ENCODE results near the gene KCNC3.

The KCNC3 gene

DNA sequence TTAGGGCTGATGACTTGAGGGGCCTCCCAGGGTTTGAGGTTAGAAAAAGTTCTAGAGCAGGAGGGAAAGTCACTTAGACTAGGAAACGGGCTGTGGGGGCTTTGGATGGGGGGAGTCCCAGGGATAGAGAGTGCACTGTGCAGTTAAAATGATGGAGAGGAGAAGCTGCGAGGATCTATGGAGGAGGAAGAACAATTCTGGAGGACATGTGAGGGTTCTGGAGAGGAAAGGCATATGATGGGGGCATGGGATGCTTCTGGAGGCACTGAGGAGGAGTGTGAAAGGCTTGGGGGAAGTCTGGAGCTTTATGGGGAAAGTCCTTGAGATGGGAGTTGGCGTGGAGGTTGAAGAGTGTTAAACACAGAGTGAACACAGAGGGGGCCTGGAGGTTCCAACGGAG is 2.2 kb downstream of the KCNC3 start:
- no peak for DNase-seq

DNA sequence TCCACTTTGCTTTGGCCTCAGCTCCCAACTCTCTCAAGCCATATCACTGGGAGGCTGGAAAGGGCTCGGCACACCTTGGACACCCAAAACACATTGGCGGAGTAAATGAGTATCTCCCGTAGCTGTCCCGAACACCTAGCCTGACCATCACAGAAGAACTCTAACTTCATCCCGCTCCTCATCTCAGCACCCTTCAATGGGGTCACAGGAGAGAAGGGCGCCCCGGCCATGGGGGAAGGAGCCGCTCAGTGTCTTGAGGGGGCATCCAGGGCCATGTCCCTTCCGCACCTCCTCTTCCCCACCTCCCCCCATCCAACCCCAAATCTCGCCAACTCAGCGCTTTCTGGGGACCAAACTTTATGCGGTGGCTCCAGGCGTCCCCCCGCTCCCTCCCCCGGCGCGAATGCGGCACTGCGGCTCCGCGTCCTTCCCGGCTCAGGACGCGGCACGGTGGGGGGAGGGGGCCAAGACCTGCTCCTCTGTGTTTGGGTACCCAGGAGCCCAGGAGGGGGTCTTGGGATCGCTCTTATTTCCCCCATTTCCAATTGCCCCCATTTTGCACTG is 3.0 kb downstream of the KCNC3 start:
- no peak for DNase-seq

DNA sequence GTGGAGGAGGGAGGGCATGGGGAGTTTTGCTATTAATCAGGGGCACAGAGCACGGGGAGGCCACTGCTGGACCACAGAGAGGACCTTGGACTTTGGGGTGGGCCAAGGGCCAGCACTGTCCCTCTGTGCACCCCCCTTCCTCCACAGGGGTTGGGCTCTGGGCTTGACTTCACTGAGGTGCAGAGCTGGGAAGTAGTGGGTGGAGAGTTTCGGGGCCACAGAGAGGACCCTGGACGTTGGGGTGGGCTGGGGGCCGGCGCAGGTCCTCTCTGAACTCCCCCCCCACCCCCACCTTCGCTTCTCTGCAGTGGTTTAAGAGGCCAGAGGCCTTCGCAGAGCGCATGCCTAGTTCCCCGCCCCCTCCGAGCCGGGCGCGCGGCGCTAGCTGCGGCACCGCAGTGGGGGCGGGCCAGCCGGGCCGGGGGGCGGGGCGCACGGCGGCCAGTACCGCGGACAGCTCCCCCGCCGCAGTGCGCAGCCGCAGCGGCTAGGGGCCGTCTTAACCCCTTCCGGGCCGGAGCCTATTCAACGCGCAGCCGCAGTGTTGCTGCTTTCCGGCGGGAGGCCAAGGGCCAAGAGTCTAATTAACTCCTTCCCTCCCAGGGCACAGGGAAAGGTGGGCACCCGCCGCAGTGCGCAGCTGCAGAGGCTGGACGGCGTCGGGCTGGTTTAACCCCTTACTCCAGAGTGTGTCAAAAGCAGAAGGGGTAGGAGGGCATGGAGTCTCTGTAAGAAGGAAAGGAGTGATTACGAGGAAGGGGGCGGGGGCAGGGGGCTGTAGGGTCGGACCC is 3.7 kb downstream of the KCNC3 start:
- peak; percentile 54 to 88 for DNase-seq

DNA sequence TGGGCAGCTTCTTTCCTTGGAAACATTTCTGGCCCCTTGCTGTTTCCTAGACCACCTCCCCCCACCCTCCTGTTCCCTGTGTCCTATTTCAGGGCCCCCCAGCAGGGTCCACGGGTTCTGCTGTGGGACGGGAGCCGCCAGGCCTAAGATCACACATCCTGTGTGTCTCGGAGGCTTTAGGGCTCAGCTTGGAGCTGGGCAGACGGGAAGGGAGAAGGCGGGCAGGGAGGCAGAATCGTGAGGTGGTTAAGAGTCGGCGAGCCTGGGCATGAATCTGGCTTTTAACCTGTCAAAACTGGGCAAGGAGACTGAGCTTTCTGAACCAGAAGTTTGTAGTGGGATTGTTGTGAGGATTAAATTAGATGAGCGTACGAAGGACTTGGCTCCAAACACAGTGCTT is 4.8 kb downstream of the KCNC3 start:
- DNase-seq = no peak

DNA sequence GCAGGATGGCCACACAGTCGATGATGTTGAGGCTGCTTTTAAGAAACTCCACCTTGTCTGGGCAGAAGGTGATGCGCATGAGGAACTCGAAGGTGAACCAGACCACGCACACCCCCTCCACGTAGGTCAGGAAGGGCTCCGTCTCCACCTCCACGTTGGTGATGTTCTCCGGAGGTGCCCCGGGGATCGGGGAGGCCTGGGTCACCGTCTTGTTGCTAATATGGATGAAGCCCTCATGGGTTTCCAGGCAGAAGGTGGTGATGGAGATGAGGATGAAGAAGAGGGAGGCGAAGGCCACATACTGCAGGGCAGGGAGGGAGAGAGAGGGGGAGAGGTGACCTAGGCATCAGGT is 5.4 kb downstream of the KCNC3 start:
- no peak for DNase-seq

DNA sequence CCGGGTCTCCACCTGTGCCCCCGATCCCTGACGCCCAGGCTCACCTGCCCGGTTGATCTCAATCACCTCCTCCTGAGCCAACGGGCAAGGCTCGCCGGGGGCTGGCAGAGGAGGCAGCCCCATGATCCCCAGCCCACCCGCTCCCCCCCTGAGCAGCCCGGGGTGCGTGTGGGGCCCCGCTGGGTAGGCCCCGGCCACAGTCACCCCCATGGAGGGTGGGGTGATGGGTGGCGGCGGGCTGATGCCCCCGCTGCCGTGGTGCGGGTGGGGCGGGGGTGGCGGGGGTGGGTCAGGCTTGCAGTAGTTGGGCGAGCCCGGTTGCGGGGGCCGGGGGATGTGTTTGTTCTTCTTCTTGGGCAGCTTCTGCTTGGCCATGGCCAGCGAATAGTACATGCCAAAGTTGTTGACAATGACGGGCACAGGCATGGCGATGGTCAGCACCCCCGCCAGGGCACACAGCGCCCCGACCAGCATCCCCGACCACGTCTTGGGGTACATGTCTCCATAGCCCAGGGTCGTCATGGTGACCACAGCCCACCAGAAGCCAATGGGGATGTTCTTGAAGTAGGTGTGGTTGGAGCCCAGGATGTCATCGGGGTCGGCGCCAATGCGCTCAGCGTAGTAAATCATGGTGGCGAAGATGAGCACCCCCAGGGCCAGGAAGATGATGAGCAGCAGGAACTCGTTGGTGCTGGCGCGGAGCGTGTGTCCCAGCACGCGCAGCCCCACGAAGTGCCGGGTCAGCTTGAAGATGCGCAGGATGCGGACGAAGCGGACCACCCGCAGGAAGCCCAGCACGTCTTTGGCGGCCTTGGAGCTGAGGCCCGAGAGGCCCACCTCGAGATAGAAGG is 6.0 kb downstream of the KCNC3 start:
- DNase-seq = no peak

DNA sequence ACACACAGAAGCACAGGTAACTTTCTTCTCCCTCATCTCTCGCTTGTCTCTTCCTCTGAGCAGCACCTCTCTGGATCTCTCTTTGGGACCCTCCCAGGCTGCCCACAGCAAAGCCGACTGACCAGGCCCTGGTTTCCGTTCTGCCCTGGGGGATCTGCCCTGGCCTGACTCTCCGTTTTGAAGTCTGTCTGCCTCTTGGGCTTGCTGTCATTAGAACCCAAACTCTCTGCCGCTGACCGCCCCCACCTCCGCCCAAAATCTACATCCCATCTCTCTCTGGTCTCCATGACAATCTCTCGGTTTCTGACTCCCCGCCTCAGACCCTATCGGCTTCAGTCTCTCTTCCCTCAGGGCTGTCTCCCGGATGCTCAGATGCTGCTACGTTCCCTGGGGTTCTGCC is 6.9 kb downstream of the KCNC3 start:
- no peak for DNase-seq

DNA sequence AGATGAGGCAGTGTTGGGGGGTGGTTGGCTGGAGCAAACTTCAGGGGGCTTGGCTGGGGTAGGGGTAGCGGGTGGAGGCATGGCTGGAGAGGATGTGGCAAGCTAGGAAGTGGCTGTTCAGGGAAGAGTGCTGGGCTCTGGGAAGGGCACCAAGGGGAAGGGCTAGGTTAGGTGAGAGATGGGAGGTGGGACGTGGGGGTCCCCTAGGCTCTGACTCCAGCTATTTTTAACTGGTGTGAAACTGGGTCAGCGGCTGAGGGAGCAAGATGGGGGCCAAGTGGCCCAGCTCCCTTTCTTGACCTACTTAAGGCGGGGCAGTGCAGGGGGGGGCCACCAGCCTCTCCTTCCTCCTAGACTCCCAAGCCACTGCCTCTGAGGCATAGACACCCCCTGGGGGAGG is 7.3 kb downstream of the KCNC3 start:
- no peak for DNase-seq

DNA sequence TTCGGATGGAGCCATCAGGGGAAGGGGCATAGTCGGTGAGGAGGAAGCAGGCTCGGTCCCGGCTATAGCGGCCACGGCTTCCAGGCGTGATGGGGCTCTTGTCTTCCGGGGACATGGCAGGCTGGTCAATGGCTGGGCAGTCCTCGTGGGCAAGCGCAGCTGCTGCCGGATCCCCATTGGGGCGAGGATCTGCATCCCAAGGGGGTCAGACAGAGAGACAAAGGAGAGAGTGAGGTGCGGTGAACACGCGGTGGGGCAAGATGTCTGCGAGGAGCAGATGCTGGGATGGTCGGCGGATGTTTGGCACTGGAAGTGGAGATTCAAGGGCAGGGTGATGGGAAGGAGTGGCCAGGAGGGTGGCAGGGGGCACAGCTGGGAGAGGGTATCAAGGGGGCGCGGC is 8.6 kb downstream of the KCNC3 start:
- no peak for DNase-seq

DNA sequence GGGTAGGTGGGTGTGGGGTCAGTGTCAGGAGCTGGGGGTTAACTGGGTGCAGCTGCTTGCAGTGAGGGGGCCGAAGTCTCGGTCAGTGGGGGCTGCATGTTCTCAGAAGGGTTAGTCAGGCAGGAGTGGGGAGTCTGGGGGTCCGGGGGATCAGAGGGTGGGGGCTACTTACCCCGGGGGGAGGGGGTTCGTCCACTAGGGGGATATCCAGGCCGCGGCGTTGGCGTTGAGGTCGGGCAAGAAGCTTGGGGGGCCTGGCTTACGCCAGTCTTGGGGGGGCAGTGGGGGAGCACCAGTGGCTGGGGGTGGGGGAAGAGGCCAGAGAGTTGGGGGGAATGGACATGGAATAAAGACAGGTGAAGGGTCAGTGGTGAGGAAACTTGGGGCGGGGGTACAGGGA is 9.1 kb downstream of the KCNC3 start:
- DNase-seq = no peak

DNA sequence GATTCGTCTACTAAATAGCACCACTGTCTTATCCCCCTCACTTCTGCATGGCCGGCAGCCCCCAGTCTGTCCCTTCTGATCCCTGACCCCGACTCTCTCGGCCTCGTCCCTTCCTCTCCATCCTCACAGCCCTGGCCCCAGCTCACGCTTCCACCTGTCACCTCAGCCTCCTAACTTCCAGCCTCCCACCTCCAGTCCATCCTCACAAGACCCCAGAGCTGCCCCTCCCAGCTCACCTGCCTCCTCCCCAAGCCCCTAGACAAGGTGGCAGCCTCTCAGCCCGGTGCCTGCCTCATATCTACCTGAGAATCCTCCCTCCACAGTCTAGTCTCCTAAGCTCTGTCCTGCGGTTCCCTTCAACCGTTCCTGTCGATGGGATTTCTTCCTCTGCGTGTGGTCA is 10.0 kb downstream of the KCNC3 start:
- DNase-seq = no peak

DNA sequence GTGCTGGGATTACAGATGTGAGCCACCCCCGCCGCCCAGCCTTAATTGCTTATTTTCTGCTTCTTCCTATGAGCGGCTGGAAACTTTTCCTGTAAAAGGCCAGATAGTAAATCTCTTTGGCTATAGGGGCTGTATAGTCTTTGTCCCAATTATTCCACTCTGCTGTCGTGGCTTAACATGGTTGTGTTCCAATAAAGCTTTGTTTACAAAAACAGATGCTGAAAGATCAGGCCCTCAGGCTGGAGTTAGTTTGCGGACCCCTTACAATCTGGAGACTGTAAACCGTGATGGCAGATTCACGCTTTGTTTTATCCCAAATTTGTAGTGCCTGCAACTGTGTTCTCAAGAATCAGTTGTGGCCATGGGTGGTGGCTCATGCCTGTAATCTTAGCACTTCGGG is 10.7 kb downstream of the KCNC3 start:
- DNase-seq = no peak

DNA sequence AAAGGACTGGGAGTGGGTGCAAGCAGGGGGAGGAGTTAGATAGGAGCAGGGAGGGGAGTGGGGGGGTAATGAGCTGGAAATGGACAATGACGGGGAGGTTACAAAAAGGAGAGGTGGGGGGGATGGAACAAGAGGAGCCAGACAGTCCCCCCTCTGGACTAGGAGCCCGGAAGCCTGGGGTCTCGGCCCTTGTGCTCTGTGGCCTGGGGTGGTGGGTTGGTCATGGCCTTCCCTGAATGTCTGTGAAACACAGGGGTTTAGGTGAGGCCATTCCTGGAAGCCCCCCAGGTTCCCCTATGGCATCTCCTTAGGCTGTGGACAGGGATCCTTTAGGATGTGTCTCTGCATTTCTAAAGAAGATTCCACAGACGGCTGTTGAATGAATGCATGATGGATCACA is 12.1 kb downstream of the KCNC3 start:
- no peak for DNase-seq

DNA sequence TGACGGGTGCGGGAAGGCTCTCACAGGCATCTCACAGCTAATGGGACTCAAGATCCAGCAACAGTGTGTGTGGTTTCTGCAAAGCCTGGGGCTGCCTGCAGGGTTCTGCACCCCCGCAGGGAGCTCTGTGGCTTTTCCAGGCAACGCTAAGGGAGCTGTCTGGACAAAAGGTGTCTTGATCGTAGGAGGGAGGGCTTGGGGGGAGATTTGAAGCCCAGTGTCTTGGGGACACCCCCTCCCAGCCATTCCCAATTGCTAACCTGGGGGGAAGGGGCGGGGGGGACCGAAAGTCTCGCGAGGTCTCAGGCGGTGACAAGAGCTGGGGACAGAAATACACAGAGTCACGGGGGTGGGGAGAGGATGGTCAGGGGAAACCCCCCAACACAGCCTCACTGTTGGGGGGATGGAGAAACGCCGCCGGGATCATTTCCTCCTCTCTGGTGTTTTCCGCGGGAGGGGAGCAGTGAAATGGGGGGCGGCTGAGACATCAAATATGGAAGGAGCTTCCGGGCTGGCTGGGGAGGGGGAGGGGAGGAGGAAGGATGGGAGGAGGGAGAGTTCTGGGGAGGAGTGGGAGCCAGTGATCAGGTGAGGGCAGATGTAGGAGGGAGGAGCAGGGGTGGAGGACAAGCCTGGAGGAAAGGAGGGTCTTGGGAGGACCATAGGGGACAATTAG is 13.3 kb downstream of the KCNC3 start:
- peak; percentile 52 to 77 for DNase-seq

DNA sequence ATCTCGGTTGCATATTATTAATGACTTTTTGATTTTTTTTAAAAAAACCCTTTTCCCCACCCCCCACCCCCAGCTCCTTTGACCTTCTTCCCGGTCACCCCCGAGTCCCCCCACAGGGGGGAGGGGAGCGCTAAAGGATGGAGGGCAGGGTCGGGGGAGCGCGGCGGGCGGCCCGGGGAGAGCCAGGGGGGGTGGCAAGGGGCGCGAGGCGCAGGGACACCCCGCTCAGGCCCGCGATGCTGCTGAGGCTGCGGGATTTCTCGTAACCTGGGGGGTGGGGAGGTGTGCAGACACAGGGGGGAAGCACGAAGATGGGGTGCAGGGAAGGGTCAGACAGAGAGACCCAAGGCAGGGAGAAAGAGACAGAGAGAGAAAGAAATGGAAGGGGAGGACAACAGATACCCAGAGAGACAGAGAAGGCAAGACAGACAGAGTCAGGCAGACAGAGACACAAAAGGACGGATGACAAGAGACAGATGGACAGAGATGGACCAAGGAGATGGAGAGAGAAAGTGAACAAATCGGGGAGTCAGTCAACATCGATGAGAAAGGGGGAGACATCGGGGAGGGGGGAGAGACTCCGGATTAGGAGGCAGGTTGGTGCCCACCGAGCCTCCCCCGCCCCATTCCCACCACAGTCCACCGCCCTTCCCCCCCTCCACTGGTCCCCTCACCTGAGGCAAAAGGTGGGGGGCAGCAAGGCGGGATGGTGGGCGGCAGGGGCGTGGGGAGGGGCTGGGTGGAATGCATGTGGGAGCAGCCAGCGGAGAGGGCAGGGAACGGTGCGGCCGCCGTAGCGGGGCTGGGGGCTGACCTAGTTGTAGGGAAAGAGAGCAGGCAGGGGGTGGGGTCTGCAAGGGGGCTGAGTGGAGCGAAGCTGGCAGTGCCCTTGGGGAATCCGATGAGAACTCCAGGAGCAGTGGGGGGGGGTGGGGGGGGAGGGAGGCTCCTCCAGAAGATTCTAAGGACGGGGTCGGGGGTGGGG is 14.2 kb downstream of the KCNC3 start:
- no peak for DNase-seq

DNA sequence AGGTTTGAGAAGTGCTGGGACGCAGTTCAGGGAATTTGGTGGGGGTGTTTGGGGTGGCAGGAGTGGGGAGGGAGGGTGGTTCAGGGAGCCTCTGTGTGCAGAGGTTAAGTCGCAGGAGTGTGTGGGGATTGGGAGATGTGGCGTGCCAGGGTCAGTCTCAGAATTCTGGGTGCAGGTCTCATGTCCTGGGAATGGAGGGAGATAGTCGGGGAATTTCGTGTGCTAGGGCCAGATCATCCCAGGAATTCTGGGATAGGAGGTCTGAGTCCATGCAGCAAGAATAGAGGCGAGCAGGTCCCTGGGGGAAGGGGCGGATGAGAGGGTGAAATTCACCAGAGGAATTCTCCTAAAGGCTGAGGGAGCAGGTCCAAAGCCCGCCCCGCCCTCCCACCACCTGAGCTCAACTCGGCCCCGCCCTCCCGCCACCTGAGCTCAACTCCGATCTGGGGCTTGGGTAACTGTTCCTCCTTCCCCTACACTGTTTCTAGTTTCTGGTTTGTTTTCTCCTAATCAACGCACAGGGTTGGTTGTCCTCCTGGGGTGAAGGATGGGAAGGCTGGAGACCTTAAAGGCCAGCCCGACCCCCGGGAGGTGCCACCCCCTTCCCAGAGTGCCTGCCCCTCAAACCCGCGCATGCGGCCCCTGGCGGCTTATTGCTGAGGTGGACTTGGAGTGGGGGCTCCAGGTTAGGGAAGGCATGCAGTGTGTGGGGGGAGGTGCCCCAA is 15.2 kb downstream of the KCNC3 start:
- DNase-seq = no peak

DNA sequence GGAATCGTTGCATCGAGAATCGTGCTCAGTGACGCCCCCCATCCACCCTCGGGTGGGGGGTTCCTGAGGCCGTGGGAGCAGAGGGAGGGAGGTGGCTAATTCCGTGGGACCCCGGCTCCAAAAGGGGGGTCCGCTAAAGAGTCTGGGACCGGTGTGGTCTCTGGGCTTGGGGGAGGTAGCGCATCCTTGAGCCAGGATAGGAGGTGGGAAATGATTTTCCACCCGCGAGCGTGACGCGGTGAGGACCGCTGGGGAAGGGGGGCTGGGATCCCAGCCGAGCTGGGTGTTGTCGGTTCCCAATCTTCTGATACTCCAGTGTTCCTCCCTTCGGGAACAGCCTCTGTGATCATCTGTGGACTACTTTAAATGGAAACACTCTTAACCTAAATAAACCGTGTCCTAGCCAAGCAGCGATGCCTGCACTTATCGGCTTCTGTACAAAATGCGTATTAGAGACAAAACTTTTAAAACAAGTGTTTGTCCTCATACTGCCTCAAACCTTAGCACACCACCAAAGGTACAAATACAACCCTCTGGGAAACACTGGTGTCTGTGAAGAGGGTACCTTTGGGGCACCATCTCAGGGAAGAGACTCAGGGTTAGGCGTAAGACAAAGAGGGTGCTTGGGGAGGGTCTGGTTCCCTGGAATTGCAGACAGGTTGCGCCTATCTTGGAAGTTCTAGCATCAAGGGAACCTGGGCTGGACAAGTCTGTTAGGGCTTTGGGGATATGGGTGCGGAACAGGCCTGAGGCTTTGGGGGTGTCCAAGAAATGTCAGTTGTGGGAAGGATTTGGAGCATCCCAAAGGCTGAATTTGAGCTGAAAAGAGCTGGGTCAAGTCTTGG is 16.0 kb downstream of the KCNC3 start:
- no peak for DNase-seq

DNA sequence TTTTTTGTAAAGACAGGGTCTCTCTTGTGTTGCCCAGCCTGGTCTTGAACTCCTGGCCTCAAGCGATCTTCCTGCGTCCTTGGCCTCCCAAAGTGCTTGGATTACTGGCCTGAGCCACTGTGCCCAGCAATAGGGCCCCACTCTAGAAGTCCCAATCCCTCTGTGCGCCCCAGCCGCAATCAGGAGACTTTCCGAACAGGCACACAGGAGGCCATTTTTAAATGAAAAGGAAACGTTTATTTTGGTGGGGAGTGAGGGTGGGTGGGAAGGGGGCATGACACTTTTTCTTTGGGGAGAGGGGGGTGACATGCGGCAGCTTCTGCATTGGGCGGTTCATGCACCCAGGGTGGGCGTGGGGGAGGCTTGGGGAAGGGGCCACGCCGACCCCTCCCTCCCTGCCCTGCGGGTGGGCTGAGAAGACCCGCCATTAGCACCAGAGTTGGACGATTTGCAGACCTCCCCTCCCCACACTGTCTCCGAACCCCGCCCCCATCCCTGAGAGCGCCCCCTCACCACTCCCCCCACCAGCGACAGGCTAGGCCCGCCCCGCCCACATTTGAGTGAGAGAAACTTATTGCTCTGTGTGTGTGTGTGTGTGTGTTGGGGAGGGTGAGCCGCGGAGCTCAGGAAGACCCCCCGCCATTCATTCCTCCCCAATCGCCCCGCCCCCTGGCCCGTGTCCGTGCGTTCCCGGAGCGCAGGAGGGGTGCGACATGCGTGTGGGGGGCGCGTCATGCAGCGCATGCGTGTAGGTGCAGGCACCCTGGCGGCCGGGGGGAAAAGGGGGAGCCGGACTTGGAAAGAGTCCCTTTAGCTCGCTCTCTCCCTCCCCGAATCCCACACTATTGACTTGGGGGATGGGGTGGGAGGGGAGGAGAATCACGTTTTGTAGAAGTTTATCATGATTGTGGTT is 17.2 kb downstream of the KCNC3 start:
- no peak for DNase-seq

DNA sequence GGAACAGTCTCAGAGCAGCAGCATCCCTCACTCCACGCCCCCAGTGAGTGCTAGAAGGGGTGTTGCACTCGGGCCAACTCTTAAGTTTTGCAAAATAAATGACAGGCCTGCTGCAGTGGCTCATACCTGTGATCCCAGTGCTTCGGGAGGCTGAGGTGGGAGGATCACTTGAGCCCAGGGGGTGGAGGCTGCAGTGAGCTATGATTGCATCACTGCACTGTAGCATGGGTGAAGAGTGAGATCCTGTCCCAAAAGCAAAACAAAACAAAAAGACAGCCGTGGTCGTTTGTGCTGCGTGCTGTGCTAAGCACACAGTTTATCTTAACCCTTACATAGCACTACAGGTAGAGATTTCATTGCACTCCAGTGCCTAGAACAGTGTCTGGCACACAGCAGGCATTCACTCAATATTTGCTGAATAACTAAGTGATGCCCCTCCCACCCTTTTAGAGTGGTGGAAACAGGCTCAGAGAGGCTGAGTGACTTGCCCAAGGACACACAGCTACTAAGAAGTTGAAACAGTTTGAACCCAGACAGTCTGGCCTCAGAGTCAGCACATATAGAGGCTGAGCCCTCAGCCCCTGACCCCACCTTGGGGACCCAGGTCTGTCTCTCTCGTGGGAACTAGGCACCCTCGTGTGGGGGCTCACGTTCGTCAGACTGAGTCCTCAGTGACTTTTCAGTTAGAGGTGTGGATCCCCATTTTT is 18.3 kb downstream of the KCNC3 start:
- no peak for DNase-seq

Measured in inflammatory macrophage treated with lipopolysaccharide for 1 hour (primary cell).